Measurements from ENCODE around the gene CPNE2. TPM values are rescaled to one million over a fixed set of nuclear protein-coding genes. Genes with fewer than 3 reads are reported as not detected.

Gene CPNE2
- total RNA-seq, 1 donor, result 20.3 TPM

DNA sequence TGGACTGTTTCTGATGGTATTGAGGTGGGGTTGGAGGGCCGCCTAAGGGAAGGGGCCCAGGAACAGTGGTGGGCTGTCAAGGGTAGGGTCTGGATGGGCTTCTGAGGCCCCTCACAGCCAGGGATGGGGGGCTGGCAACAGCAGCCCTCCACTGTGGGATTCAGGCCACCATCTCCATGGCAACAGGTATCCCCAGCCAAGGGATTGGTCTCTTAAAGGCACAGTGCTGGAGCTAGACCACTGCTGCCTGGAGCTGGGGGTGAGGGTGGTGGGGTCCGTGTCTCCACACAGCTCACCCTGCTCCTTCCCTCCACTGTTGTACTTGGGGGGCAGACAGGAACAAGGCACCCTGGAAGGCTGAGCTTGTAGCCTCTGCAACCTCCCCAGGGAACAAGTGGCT lies 51.6 kb downstream of the CPNE2 start:
- no peak overlapping the region for H3K4me3 ChIP-seq (ENCODE audit: low read depth, low read length)
- TF ChIP-seq, protein P1, sequence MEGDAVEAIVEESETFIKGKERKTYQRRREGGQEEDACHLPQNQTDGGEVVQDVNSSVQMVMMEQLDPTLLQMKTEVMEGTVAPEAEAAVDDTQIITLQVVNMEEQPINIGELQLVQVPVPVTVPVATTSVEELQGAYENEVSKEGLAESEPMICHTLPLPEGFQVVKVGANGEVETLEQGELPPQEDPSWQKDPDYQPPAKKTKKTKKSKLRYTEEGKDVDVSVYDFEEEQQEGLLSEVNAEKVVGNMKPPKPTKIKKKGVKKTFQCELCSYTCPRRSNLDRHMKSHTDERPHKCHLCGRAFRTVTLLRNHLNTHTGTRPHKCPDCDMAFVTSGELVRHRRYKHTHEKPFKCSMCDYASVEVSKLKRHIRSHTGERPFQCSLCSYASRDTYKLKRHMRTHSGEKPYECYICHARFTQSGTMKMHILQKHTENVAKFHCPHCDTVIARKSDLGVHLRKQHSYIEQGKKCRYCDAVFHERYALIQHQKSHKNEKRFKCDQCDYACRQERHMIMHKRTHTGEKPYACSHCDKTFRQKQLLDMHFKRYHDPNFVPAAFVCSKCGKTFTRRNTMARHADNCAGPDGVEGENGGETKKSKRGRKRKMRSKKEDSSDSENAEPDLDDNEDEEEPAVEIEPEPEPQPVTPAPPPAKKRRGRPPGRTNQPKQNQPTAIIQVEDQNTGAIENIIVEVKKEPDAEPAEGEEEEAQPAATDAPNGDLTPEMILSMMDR (IDR thresholded peaks at IDR 0.05; ENCODE audit: insufficient read depth, low read length), result no peak
- no peak for DNase-seq (ENCODE audit: low read depth)

DNA sequence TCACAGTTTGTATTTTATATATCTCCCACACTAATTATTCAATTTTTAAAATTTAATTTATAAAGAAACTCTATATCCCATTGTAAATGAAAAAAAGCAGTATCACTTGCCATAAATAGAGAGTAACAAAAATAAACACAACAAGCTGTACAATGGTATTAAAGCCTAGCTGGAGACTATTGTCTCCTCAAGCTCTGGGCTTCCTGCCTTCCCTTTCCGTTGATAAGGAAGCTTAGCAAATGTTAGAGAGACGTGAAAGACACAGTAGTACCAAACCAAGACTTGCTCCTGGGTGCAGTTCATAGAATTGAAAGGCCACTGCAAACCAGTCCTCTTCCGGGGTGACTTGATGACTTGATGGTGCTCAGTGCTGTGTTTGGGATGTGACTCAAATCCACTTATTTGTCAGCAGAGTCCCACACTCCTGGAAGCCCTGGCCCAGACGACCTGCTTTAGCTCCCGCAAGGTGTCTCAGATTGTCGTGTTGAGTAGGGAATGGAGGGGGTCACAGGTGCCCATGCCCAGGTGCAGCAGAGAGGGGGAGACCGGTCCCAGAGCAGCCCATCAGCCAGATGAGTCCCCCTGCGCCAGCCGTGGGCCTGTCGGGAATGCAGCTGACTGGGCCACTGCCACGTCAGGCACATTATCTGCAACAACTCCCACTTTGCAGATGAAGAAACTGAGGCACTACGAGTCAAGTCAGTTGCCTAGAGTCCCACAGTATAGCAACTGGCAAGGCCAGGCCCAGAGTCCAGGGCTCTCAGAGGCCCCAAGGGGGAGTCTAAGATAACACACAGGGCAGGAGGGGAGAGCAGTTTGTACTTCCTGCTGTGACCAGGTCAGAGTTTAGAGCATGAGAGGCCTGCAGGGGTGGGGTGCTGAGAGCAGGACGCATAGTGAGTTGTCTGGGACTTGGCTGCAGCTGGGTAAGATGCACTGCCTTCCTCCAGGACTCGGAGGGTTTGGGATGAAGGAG lies 53.0 kb downstream of the CPNE2 start:
- no peak overlapping the region for H3K4me3 ChIP-seq (ENCODE audit: low read depth, low read length)
- TF ChIP-seq, protein P1 (IDR thresholded peaks at IDR 0.05; ENCODE audit: insufficient read depth, low read length), result no peak
- DNase-seq (ENCODE audit: low read depth), result peak; percentile 55

GRCh38 chr16:57146040-57146647 lies 53.8 kb downstream of the CPNE2 start:
- H3K4me3 ChIP-seq (ENCODE audit: low read depth, low read length), result no peak overlapping the region
- DNase-seq (ENCODE audit: low read depth), result no peak
- TF ChIP-seq, protein P1 (IDR thresholded peaks at IDR 0.05; ENCODE audit: insufficient read depth, low read length), result no peak

- TF ChIP-seq, protein P1 (IDR thresholded peaks at IDR 0.05; ENCODE audit: insufficient read depth, low read length), result no peak
- no peak for DNase-seq (ENCODE audit: low read depth)
Observed at GRCh38 chr16:57146735-57147134, 54.4 kb downstream of the CPNE2 start.

DNA sequence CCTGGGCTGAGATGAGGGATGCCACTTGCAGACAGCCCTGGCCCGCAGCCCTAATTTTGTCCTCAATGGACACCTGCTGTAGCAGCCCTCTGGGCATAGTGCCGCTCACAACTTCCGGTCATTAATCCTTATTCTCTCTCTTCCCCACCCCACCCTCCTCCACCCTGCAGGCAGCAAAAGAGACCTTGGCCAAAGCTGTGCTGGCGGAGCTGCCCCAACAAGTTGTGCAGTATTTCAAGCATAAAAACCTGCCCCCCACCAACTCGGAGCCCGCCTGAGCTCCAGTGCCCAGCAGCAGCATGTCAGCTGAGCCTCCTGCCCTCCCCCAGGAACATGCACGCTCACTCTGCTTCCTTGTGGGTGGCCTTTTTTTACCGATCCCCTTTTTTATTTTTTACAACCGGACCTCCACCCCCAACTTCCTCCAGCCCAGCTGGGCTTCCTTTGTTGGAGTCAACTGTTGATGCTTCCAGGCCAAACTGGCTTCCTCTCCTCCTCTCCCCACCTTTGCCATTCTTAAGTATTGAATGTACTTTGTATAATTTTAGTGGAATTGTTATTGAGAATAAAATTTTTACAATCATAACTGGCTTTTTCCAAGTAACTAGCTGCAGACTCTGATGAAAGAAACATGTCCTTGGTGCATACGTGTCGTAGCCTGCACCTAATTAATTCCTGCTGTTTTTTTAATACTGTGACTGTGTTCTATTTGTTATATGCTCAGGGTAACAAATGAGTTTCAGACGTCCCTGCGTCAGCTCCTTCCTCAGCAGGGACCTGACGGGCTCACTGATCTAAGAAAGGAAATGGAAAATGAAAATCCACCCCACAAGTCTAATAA lies 55.2 kb downstream of the CPNE2 start:
- no peak overlapping the region for H3K4me3 ChIP-seq (ENCODE audit: low read depth, low read length)
- peak; percentile 39 for DNase-seq (ENCODE audit: low read depth)
- TF ChIP-seq, protein P1 (IDR thresholded peaks at IDR 0.05; ENCODE audit: insufficient read depth, low read length), result no peak

More at GRCh38 chr16:57146735-57147134, 54.4 kb downstream of the CPNE2 start:
- H3K4me3 ChIP-seq (ENCODE audit: low read depth, low read length), result no peak overlapping the region

- TF ChIP-seq, protein P1 (IDR thresholded peaks at IDR 0.05; ENCODE audit: insufficient read depth, low read length), result no peak
- no peak overlapping the region for H3K4me3 ChIP-seq (ENCODE audit: low read depth, low read length)
- no peak for DNase-seq (ENCODE audit: low read depth)
Observed at GRCh38 chr16:57148481-57148880, 56.1 kb downstream of the CPNE2 start.

Measured in fibroblast of the aortic adventitia (primary cell).